RCC 7860 (cell line): Measurements from ENCODE around the gene GAREM2.

Experiments used
- DNase-seq: peaks from one replicate; pipeline ENCODE4 v3.0.0-alpha.2; 2015; ENCODE audit warnings: low spot score
- FAIRE-seq: peaks from 2 replicates; lab custom pipeline; 2012; peaks lifted over from hg19 to GRCh38; lab: Jason Lieb, UNC

GAREM2 gene

GRCh38 chr2:26169226-26169625 lies 3.7 kb upstream of the GAREM2 start:
- no peak for FAIRE-seq
- no peak for DNase-seq

DNA sequence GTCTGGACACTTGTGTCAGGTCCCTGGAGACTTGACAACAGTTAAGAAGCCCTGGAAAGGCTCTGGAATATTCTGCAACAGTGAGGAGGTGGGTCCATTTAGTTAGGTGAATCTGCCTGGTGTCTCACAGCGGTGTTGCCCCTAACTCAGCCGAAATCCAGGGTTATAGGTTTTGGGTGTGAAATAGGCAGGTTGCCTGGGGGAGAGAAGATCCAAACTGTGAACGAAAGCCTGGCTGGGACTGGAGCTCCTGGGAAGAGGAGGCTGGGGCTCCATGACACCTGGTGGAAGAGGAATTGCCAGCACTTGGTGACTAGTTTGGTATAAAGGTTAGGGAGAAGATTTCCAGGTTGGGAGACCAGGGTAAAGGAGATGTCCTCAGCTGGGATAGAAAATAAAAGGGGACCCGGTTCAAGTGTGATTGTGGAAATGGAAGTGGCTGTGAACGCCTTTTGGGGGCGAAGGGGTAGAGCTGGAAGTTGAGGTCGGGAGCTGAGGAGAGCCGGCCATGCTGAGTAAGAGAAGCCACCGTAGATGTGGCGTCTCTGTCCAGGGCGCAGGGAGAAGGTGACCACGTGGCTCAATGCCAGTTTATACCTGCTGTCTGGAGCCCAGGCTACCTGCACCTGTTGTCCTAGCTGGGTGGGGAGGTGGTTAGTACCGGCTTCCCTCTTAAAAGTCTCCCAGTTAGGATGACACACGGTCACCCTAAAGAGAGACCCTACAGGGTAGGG lies 3.0 kb upstream of the GAREM2 start:
- DNase-seq (no peak), FAIRE-seq (no peak)

DNA sequence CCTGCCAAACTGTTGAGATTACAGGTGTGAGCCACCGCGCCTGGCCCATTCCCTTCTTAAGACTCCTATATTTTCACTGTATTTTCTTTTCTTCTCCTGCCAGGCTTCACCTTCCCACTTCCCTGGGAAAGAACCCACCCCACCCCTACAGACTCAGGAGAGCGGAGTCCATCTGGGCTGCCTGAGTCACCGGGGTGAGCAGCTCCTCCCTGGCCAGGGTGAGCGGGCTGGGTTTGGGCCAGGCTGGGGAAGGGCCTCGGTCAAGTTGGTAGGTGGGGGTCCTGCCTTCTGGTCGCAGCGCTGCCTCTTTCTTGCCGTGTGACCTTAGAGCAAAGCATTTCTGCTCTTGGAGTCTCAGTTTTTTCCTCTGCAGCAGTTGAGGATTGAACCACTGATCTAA lies 2.1 kb upstream of the GAREM2 start:
- FAIRE-seq (no peak), DNase-seq (no peak)

GRCh38 chr2:26172189-26172870 lies 558 bp upstream of the GAREM2 start:
- FAIRE-seq (no peak), DNase-seq (no peak)

- no peak for FAIRE-seq
- DNase-seq = no peak
Observed at GRCh38 chr2:26173776-26174482, 1.0 kb downstream of the GAREM2 start.

- no peak for FAIRE-seq
- no peak for DNase-seq
Observed at GRCh38 chr2:26174691-26175465, 2.0 kb downstream of the GAREM2 start.

GRCh38 chr2:26175466-26176278 lies 2.8 kb downstream of the GAREM2 start:
- FAIRE-seq = no peak
- no peak for DNase-seq

GRCh38 chr2:26176279-26176615 lies 3.4 kb downstream of the GAREM2 start:
- FAIRE-seq (no peak), DNase-seq (no peak)

- DNase-seq = no peak
- no peak for FAIRE-seq
Observed at GRCh38 chr2:26177122-26177521, 4.2 kb downstream of the GAREM2 start.

GRCh38 chr2:26178246-26178645 lies 5.4 kb downstream of the GAREM2 start:
- no peak for DNase-seq
- no peak for FAIRE-seq

DNA sequence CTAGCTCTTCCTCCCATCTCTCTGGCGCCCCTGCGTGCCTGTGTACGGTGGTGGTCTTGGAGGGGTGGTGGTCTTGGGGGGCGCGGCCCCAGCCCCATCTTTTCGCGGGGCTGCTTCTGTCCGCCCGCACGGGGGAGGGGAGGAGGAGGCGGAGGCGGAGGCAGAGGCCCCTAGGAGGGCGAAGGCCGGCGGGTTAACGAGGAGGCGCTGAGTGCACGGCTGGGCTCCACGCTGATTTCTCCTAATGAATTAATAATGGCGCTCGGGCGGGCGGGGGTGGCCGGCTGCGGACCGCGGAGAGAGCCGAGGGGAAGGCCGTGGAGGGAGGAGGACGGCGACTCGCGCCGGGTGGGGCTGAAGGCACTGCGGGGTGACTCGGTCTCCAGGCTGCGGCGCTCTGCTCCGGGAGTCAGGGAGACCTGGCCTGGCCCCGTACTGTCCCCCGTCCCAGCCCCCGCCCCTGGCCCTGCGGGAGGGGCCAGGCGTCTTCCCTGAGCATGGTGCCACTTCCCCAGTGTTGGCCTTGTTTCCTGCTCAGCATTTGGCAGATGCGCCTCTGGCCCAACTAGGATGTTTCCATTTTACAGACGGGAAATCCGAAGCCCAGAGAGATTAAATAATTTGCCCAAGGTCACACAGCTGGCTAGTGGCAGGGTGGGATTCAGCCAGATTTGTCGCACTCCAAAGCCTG lies 6.0 kb downstream of the GAREM2 start:
- no peak for FAIRE-seq

DNA sequence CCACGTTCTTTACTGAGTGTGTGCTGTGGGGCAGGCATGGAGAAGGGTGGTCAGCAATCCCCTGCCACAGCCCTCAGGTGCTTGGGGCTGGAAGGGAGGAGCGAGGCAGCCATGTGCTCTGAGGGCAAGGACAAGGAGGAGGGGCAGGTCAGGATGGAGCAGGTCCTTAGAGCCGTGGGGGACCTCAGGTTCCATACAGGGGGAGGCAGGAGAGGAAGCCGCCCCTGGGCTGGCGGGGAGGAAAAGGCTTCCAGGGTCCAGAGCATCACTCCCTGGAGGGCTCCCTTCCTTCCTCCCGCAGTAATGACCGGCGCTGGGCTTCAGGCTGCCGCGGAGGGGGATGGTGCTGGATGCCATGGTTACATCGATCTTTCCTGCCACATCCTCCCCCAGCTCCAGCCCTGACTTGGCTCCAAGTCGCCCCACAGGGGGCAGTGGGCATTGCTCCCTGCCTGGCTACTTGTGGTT lies 6.6 kb downstream of the GAREM2 start:
- FAIRE-seq = no peak
- no peak for DNase-seq

More for the DNA sequence above, 6.0 kb downstream of the GAREM2 start:
- no peak for DNase-seq

GRCh38 chr2:26182441-26182840 lies 9.6 kb downstream of the GAREM2 start:
- DNase-seq (no peak), FAIRE-seq (no peak)

- DNase-seq (no peak), FAIRE-seq (no peak)
Observed at GRCh38 chr2:26182887-26183630, 10.2 kb downstream of the GAREM2 start.

GRCh38 chr2:26184121-26184520 lies 11.2 kb downstream of the GAREM2 start:
- no peak for FAIRE-seq
- no peak for DNase-seq

DNA sequence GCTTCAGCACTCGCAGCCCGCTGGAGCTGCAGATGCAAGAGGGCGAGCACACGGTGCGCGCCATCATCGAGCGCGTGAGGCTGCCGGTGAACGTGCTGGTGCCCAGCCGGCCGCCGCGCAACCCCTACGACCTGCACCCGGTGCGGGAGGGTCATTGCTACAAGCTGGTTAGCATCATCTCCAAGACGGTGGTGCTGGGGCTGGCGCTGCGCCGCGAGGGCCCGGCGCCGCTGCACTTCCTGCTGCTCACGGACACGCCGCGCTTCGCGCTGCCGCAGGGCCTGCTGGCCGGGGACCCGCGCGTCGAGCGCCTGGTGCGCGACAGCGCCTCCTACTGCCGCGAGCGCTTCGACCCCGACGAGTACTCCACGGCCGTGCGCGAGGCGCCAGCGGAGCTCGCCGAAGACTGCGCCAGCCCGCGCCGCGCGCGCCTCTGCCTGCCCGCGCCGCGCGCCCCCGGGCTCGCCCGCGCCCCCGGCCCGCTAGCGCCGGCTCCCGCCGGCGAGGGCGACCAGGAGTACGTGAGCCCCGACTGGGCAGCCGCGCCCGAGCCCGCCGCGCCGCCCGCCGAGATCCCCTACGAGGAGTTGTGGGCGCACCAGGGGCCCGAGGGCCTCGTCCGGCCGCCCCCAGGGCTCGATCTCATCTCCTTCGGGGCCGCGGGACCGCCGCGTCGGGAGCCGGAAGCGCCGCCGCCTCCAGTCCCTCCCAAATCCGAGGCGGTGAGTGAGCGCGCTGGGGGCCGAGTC lies 11.8 kb downstream of the GAREM2 start:
- FAIRE-seq (no peak), DNase-seq (peak; percentile 29)

- no peak for FAIRE-seq
- no peak for DNase-seq
Observed at GRCh38 chr2:26185304-26185928, 12.5 kb downstream of the GAREM2 start.
